SK-N-SH treated with all-trans-retinoic acid at 6 μM for 48 hours (cell line): ENCODE data around the gene RINL.

Source experiments
- BACH2 ChIP-seq: fragments of 250-450 bp; sonication (Bioruptor Pico); IDR thresholded peaks from 2 replicates; pipeline ENCODE4 v1.9.0; 2021; ENCODE audit warnings: mild to moderate bottlenecking, borderline replicate concordance
- TF ChIP-seq, protein P1 (sequence below): fragments of 250-450 bp; sonication (Bioruptor Pico); IDR thresholded peaks from 2 replicates; pipeline ENCODE4 v1.8.0; 2020; ENCODE audit warnings: mild to moderate bottlenecking, moderate library complexity, borderline replicate concordance
- TF ChIP-seq, protein P2 (sequence below): fragments of 250-450 bp; sonication (Bioruptor Pico); IDR thresholded peaks from 2 replicates; pipeline ENCODE4 v1.5.1; 2021; ENCODE audit warnings: mild to moderate bottlenecking, moderate library complexity

DNA sequence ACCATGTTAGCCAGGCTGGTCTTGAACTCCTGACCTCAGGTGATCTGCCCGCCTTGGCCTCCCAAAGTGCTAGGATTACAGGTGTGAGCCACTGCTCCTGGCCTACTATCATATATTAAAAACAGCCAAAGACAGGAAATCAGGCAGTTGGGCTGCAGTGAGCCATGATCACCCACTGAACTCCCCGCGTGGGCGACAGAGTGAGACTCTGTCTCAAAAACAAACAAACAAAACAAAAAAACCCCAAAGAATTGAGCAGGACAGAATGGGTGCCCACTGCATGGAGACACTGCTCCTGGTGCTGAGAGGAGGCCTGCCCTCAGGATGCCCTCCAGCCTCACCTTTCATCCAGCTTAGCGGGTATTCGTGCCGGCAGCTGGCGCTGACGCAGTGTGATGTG is 5.2 kb upstream of the RINL start:
- TF ChIP-seq, protein P1, sequence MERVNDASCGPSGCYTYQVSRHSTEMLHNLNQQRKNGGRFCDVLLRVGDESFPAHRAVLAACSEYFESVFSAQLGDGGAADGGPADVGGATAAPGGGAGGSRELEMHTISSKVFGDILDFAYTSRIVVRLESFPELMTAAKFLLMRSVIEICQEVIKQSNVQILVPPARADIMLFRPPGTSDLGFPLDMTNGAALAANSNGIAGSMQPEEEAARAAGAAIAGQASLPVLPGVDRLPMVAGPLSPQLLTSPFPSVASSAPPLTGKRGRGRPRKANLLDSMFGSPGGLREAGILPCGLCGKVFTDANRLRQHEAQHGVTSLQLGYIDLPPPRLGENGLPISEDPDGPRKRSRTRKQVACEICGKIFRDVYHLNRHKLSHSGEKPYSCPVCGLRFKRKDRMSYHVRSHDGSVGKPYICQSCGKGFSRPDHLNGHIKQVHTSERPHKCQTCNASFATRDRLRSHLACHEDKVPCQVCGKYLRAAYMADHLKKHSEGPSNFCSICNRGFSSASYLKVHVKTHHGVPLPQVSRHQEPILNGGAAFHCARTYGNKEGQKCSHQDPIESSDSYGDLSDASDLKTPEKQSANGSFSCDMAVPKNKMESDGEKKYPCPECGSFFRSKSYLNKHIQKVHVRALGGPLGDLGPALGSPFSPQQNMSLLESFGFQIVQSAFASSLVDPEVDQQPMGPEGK (CRISPR knock-in tag), result no peak
- TF ChIP-seq BACH2 (CRISPR knock-in tag), result no peak
- TF ChIP-seq, protein P2, sequence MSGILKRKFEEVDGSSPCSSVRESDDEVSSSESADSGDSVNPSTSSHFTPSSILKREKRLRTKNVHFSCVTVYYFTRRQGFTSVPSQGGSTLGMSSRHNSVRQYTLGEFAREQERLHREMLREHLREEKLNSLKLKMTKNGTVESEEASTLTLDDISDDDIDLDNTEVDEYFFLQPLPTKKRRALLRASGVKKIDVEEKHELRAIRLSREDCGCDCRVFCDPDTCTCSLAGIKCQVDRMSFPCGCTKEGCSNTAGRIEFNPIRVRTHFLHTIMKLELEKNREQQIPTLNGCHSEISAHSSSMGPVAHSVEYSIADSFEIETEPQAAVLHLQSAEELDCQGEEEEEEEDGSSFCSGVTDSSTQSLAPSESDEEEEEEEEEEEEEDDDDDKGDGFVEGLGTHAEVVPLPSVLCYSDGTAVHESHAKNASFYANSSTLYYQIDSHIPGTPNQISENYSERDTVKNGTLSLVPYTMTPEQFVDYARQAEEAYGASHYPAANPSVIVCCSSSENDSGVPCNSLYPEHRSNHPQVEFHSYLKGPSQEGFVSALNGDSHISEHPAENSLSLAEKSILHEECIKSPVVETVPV (CRISPR knock-in tag), result no peak
